K562 (cell line): ENCODE data around the gene ALX3. TPM values are rescaled to one million over a fixed set of nuclear protein-coding genes. Genes with fewer than 3 reads are reported as not detected.

ENCODE experiments used
- ATAC-seq: fragments of 200-7000 bp; cut with Tn5 transposase; 3 replicates; pipeline ENCODE4 v1.9.1; 2020; ENCODE audit warnings: moderate library complexity
- BruUV-seq: library from RNA; stranded (reverse); fragments of 400-500 nt; replicated peaks from 2 replicates; lab custom pipeline; 2021; lab: Mats Ljungman, UMichigan
- CTCF ChIA-PET: fragments of 300-600 bp; formaldehyde crosslinking; extraction: SDS; loops from one replicate; lab custom pipeline; 2021; ENCODE audit warnings: low intra/inter-chr PET ratio; lab: Yijun Ruan, JAX
- POLR2A ChIA-PET: fragments of 300-600, 350-650 bp; sonication (Branson Sonifier 250); formaldehyde crosslinking; extraction: SDS; loops from one replicate; lab custom pipeline; 2021; ENCODE audit warnings: antibody characterized with exemption, inconsistent platforms; lab: Yijun Ruan, JAX
- DNase-seq, 4 experiments: peaks; one replicate each; pipeline versions ENCODE4 v3.0.0 to v3.0.0-alpha.2; 2011 to 2018; ENCODE audit warnings: low spot score in 3 of 4, mixed read lengths in 3 of 4; ENCODE audit errors: extremely low read depth in 1 of 4
- FAIRE-seq: peaks from 2 replicates; lab custom pipeline; 2011; peaks lifted over from hg19 to GRCh38; lab: Jason Lieb, UNC
- H2AFZ ChIP-seq: 2 replicates; pipeline ENCODE4 v1.6.0; 2011; ENCODE audit warnings: low read depth, low read length, control low read depth, inconsistent platforms
- H3K27ac ChIP-seq: fragments of 200-600 bp; 3 replicates; pipeline ENCODE4 v1.8.0; 2011; ENCODE audit warnings: low read depth, mild to moderate bottlenecking, control low read depth, inconsistent platforms, low read length, moderate library complexity, mixed read lengths; ENCODE audit errors: extremely low read depth
- H3K27me3 ChIP-seq, 2 experiments: fragments of 300-600 bp in 1 of 2; 2 replicates in 1 of 2; 3 replicates in 1 of 2; pipeline versions ENCODE4 v1.6.0 to v1.8.0; 2011; ENCODE audit warnings: inconsistent platforms in 2 of 2, low read length in 2 of 2, mild to moderate bottlenecking in 1 of 2, mixed read lengths in 1 of 2, moderate library complexity in 1 of 2; ENCODE audit not compliant: control insufficient read depth in 2 of 2, insufficient read depth in 2 of 2
- H3K36me3 ChIP-seq: fragments of 300-600 bp; 3 replicates; pipeline ENCODE4 v1.8.0; 2011; ENCODE audit warnings: mild to moderate bottlenecking, low read length, inconsistent platforms; ENCODE audit not compliant: control insufficient read depth, insufficient read depth
- H3K4me1 ChIP-seq, 2 experiments: fragments of 200-600 bp in 1 of 2; replicated peaks in 1 of 2; 2 replicates in 1 of 2; 3 replicates in 1 of 2; pipeline versions ENCODE4 v1.5.1 to v1.8.0; 2011; ENCODE audit warnings: inconsistent platforms in 2 of 2, low read length in 2 of 2, mild to moderate bottlenecking in 1 of 2, mixed read lengths in 1 of 2, moderate library complexity in 1 of 2; ENCODE audit not compliant: control insufficient read depth in 2 of 2, insufficient read depth in 2 of 2
- H3K4me2 ChIP-seq: 2 replicates; pipeline ENCODE4 v1.6.1; 2011; ENCODE audit warnings: low read length, control low read depth, inconsistent platforms, mixed read lengths; ENCODE audit not compliant: insufficient read depth
- H3K4me3 ChIP-seq: fragments of 200-600 bp; sonication (generic), shearing (Covaris generic); 2 replicates; pipeline ENCODE4 v1.5.1; 2016; ENCODE audit warnings: control low read depth, inconsistent platforms
- H3K79me2 ChIP-seq: fragments of 200-600 bp; 3 replicates; pipeline ENCODE4 v1.8.0; 2011; ENCODE audit warnings: low read length, inconsistent platforms; ENCODE audit not compliant: control insufficient read depth, insufficient read depth
- H3K9ac ChIP-seq, 2 experiments: 2 replicates each; pipeline versions ENCODE4 v1.6.0 to v1.6.1; 2011; ENCODE audit warnings: low read depth in 2 of 2, low read length in 2 of 2, control low read depth in 1 of 2, inconsistent platforms in 1 of 2, mild to moderate bottlenecking in 1 of 2, mixed read lengths in 1 of 2; ENCODE audit not compliant: insufficient read depth in 1 of 2
- H3K9me1 ChIP-seq: one replicate; pipeline ENCODE4 v1.6.0; 2011; ENCODE audit warnings: inconsistent platforms, mild to moderate bottlenecking, low read length, moderate library complexity; ENCODE audit not compliant: control insufficient read depth, insufficient read depth
- H3K9me3 ChIP-seq: replicated peaks from 2 replicates; pipeline ENCODE4 v1.5.1; 2011; ENCODE audit warnings: low read depth, low read length, inconsistent platforms; ENCODE audit not compliant: control insufficient read depth, insufficient read depth
- H4K20me1 ChIP-seq: replicated peaks from 2 replicates; pipeline ENCODE4 v1.6.1; 2011; ENCODE audit warnings: low read length, inconsistent platforms, mixed read lengths; ENCODE audit not compliant: control insufficient read depth, insufficient read depth
- BACH1 ChIP-seq: fragments of 200-800 bp; sonication (Bioruptor generic); IDR thresholded peaks from 2 replicates; pipeline ENCODE4 v1.6.1; 2016; ENCODE audit warnings: missing genetic modification characterization, missing compliant biosample characterization
- CEBPB ChIP-seq: fragments of 450-650 bp; IDR thresholded peaks from 2 replicates; pipeline ENCODE4 v1.6.1; 2016; ENCODE audit warnings: missing genetic modification characterization, missing compliant biosample characterization
- MYNN ChIP-seq, 2 experiments: sonication (generic); formaldehyde crosslinking in 1 of 2; IDR thresholded peaks; 2 replicates each; pipeline versions ENCODE4 v1.5.0 to v1.6.1; 2016 to 2020; ENCODE audit warnings: antibody characterized with exemption in 1 of 2, missing genetic modification reagents in 1 of 2
- NFYB ChIP-seq: IDR thresholded peaks from 2 replicates; pipeline ENCODE4 v1.6.1; 2011; ENCODE audit warnings: mild to moderate bottlenecking, moderate library complexity; ENCODE audit not compliant: insufficient read length; ENCODE audit errors: extremely low read depth
- POLR3A ChIP-seq: IDR thresholded peaks from 2 replicates; pipeline ENCODE4 v1.6.1; 2011; ENCODE audit warnings: borderline replicate concordance, mild to moderate bottlenecking, moderate library complexity; ENCODE audit not compliant: insufficient read length, insufficient read depth; ENCODE audit errors: extremely low read depth
- SLC30A9 ChIP-seq: fragments of 250-450 bp; sonication (Bioruptor Pico); IDR thresholded peaks from 2 replicates; pipeline ENCODE4 v1.8.0; 2022; ENCODE audit warnings: mild to moderate bottlenecking, moderate library complexity
- SRSF1 ChIP-seq: fragments of 200-400 bp; formaldehyde crosslinking; IDR thresholded peaks from 2 replicates; pipeline ENCODE4 v1.6.1; 2017; ENCODE audit warnings: mild to moderate bottlenecking, low read depth, low read length, moderate library complexity
- YY1 ChIP-seq, 3 experiments: IDR thresholded peaks; 2 replicates each; pipeline ENCODE4 v1.6.1; 2011; ENCODE audit warnings: low read length in 2 of 3, mild to moderate bottlenecking in 2 of 3, moderate library complexity in 2 of 3, borderline replicate concordance in 1 of 3, control low read depth in 1 of 3, low read depth in 1 of 3; ENCODE audit not compliant: insufficient read depth in 3 of 3, insufficient replicate concordance in 2 of 3, control insufficient read depth in 1 of 3, insufficient read length in 1 of 3; ENCODE audit errors: extremely low read depth in 1 of 3
- ZBTB17 ChIP-seq: fragments of 450-650 bp; formaldehyde crosslinking; IDR thresholded peaks from 2 replicates; pipeline ENCODE4 v1.4.0; 2020; ENCODE audit warnings: mild to moderate bottlenecking
- ZNF146 ChIP-seq: IDR thresholded peaks from one replicate; pipeline ENCODE4 v1.6.1; 2018; ENCODE audit warnings: missing compliant biosample characterization; ENCODE audit not compliant: unreplicated experiment
- ZNF699 ChIP-seq: fragments of 250-450 bp; sonication (Bioruptor Pico); IDR thresholded peaks from 2 replicates; pipeline ENCODE4 v1.8.0; 2021; ENCODE audit warnings: mild to moderate bottlenecking, moderate library complexity; ENCODE audit not compliant: insufficient replicate concordance
- WGBS: fragments of 100-300 bp; shearing (Covaris generic); methylation state at CpG from one replicate; pipeline ENCODE4 v1.1.6; 2016; ENCODE audit warnings: low coverage, mixed read lengths; ENCODE audit not compliant: insufficient coverage; ENCODE audit errors: missing lambda C conversion rate; 5-methylcytosine and 5-hydroxymethylcytosine counted together
- in situ Hi-C: fragments of 300-500 bp; cut with MboI; formaldehyde crosslinking; loops from 4 replicates; pipeline ENCODE4 v1.15.0; 2018; ENCODE audit warnings: inconsistent platforms, mixed read lengths
- intact Hi-C: fragments of 100-400 bp; cut with micrococcal nuclease; formaldehyde crosslinking; loops from 2 replicates; pipeline ENCODE4 v1.14.2; 2022
- polyA plus RNA-seq, 8 experiments: library from polyadenylated mRNA; depleted of rRNA in 4 of 8; stranded (reverse) in 5 of 8; unstranded in 3 of 8; fragments of >200 nt; fragmentation: Nextera tagmentation in 2 of 8; fragmentation: Illumina TruSeq in 1 of 8; extraction: Ambion mirVana in 2 of 8; extraction: Trizol in 1 of 8; gene quantifications; 2 replicates each; pipeline versions ENCODE4 v1.2.1 to v1.2.3, GENCODE V29; 2011 to 2014; ENCODE audit warnings: inconsistent platforms in 1 of 8, missing spikeins in 1 of 8
- total RNA-seq, 7 experiments: library from RNA; depleted of rRNA in 6 of 7; stranded (reverse); fragments of >200 nt in 6 of 7; fragmentation: Illumina TruSeq in 2 of 7; extraction: Trizol in 2 of 7; gene quantifications; 2 replicates each; pipeline versions ENCODE4 v1.2.1 to v1.2.3, GENCODE V29; 2011 to 2021; ENCODE audit warnings: low replicate concordance in 1 of 7
- TF ChIP-seq, protein P1 (sequence below): fragments of 200-400 bp; formaldehyde crosslinking; IDR thresholded peaks from 2 replicates; pipeline ENCODE4 v1.6.1; 2017; ENCODE audit warnings: mild to moderate bottlenecking, low read depth, low read length, moderate library complexity
- TF ChIP-seq, protein P2 (sequence below): fragments of 250-450 bp; sonication (Bioruptor Pico); IDR thresholded peaks from 2 replicates; pipeline ENCODE4 v1.9.0; 2021; ENCODE audit warnings: mild to moderate bottlenecking
- TF ChIP-seq, protein P3 (sequence below): fragments of 450-650 bp; IDR thresholded peaks from 2 replicates; pipeline ENCODE4 v1.6.1; 2014; ENCODE audit warnings: low read depth, mild to moderate bottlenecking, moderate library complexity, borderline replicate concordance

ALX3 gene
- total and polyA plus RNA-seq, 9 of the 15 experiments (the other 6 are each of a cell fraction or from before 2014, with no cell fraction given) = not detected

DNA sequence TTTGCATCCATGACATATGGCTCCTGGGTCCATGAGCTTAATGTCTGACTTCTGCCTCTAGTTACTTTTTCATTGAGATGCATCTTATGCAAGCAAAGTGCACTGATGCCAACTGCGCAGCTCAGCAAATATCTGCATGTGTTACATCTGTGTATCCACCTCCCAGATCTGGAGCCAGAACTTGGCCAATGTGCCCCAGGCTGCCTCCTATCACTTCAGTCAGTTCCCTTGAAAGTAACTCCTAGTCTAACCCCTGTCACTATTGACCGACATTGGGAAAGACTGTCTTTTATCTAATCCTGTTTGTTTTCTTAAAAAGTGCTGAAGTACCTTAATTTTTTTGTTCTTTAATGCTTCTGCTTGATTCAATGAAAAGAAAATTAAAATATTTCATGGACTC lies 22.5 kb upstream of the ALX3 start (continued):
- TF ChIP-seq SRSF1 = no peak
- no peak for TF ChIP-seq POLR3A
- no peak for TF ChIP-seq YY1 (IDR thresholded peaks at IDR 0.05; ENCODE audit: borderline replicate concordance in 1 of 3, control insufficient read depth in 1 of 3, extremely low read depth in 1 of 3, insufficient read depth in 3 of 3, insufficient read length in 1 of 3, insufficient replicate concordance in 2 of 3, low read depth in 1 of 3, low read length in 2 of 3)
- TF ChIP-seq NFYB = no peak
- TF ChIP-seq ZNF146 = no peak

DNA sequence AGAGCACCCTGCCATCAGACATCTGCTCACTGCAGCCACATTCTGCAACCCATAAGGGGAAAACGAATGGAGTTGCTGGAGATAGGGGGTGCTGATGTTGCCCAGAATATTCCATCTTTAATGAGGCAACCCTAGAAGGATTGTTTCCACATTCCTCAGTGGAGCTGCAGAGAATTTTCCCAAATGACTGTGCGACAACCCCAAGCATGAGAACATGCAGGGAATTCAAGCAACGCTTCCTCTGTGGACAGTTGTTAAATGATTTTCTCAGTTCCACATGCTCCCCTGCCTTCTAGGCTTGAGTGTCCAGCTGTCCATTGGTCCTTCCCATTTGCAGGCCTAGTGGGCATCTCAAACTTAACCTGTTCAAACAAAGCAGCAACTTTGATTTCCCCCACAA lies 21.3 kb upstream of the ALX3 start:
- FAIRE-seq (no peak), DNase-seq (no peak), ATAC-seq (no peak)
- Histone ChIP-seq H2AFZ (no peak overlapping the region), H3K9me3 (no peaks in the 10 kb centered on the region), H3K36me3 (no peaks in the 10 kb centered on the region), H3K4me2 (no peak overlapping the region), H3K27me3 (peaks cover 17 to 36% of the 10 kb centered on the region in 2 experiments; a peak in 3 of 5 replicates), H3K9me1 (peaks cover 5% of the 10 kb centered on the region), H3K79me2 (no peaks in the 10 kb centered on the region), H3K27ac (no peak overlapping the region), H3K4me1 (peaks cover 12 to 13% of the 10 kb centered on the region in 2 experiments), H4K20me1 (no peaks in the 10 kb centered on the region; the same call in 1 of the 2 replicates), H3K9ac (no peak overlapping the region), H3K4me3 (no peak overlapping the region)
- ChIA-PET POLR2A (interaction anchor here (0.6 to 4.5 kb wide), 6 partner anchors 10 to 531 kb away, joined by 3 to 48 read pairs (median 6); partner anchors contain the start of genes ALX3 and UBL4B), CTCF (no interaction called here)
- 3% methylated on average over 3 of the region's 3 CpGs for WGBS
- intact Hi-C loops = no loop called here
- BruUV-seq = no TSS peak
- in situ Hi-C loops = no loop called here
- TF ChIP-seq BACH1 = no peak
- TF ChIP-seq ZNF699 (CRISPR knock-in tag) = no peak
- no peak for TF ChIP-seq SLC30A9
- TF ChIP-seq, protein P1, sequence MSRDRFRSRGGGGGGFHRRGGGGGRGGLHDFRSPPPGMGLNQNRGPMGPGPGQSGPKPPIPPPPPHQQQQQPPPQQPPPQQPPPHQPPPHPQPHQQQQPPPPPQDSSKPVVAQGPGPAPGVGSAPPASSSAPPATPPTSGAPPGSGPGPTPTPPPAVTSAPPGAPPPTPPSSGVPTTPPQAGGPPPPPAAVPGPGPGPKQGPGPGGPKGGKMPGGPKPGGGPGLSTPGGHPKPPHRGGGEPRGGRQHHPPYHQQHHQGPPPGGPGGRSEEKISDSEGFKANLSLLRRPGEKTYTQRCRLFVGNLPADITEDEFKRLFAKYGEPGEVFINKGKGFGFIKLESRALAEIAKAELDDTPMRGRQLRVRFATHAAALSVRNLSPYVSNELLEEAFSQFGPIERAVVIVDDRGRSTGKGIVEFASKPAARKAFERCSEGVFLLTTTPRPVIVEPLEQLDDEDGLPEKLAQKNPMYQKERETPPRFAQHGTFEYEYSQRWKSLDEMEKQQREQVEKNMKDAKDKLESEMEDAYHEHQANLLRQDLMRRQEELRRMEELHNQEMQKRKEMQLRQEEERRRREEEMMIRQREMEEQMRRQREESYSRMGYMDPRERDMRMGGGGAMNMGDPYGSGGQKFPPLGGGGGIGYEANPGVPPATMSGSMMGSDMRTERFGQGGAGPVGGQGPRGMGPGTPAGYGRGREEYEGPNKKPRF = no peak
- TF ChIP-seq MYNN (IDR thresholded peaks at IDR 0.05) = no peak
- TF ChIP-seq MYNN (CRISPR knock-in tag; IDR thresholded peaks at IDR 0.05) = no peak
- TF ChIP-seq, protein P2, sequence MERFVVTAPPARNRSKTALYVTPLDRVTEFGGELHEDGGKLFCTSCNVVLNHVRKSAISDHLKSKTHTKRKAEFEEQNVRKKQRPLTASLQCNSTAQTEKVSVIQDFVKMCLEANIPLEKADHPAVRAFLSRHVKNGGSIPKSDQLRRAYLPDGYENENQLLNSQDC (CRISPR knock-in tag) = no peak
- no peak for TF ChIP-seq ZBTB17 (CRISPR knock-in tag)
- TF ChIP-seq CEBPB = no peak
- TF ChIP-seq, protein P3, sequence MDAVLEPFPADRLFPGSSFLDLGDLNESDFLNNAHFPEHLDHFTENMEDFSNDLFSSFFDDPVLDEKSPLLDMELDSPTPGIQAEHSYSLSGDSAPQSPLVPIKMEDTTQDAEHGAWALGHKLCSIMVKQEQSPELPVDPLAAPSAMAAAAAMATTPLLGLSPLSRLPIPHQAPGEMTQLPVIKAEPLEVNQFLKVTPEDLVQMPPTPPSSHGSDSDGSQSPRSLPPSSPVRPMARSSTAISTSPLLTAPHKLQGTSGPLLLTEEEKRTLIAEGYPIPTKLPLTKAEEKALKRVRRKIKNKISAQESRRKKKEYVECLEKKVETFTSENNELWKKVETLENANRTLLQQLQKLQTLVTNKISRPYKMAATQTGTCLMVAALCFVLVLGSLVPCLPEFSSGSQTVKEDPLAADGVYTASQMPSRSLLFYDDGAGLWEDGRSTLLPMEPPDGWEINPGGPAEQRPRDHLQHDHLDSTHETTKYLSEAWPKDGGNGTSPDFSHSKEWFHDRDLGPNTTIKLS = no peak
